ENCODE data around the gene RAB11FIP3.

DNA sequence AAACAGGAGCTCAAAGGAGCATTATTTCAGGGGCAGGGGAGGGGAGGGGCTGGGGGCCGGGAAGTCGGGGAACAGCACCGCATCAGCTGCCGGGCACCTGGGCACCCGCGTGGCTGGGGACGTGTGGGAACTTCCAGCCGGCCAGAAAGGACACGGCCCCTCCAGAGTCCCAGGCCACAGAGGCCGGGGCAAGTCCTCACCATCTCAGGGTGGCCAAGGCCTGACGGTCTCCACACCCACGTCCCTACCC, 44.8 kb upstream of the RAB11FIP3 start:
- TF ChIP-seq CTCF (IDR thresholded peaks at IDR 0.05; ENCODE audit: low read depth, low read length): no peak
- TF ChIP-seq EZH2phosphoT487 (IDR thresholded peaks at IDR 0.05; ENCODE audit: low read depth): no peak
